Activated naive CD4-positive, alpha-beta T cell treated with anti-CD3 and anti-CD28 coated beads for 36 hours (primary cell): ENCODE measurements around the gene NECTIN4. TPM values are rescaled to one million over a fixed set of nuclear protein-coding genes. Genes with fewer than 3 reads are reported as not detected.
"Not testable (repeated sequence)": the region's sequence is repeated elsewhere in the genome, so short reads cannot be mapped to it uniquely, and the experiment has no call there.

Source experiments
- CTCF ChIA-PET: fragments of 350-600 bp; sonication (Branson Sonifier 250); formaldehyde crosslinking; loops from one replicate; lab custom pipeline; 2021; ENCODE audit warnings: antibody characterized with exemption; lab: Charles Lee
- DNase-seq: peaks from one replicate; pipeline ENCODE4 v3.0.0-alpha.2; 2020
- H3K27ac Mint-ChIP-seq: one replicate; pipeline ENCODE4 v1.8.0; 2021; ENCODE audit warnings: mild to moderate bottlenecking, mixed read lengths
- H3K27me3 Mint-ChIP-seq: one replicate; pipeline ENCODE4 v1.8.0; 2021; ENCODE audit warnings: low read depth, mixed read lengths
- H3K36me3 Mint-ChIP-seq: one replicate; pipeline ENCODE4 v1.8.0; 2021; ENCODE audit warnings: low read depth, mixed read lengths
- H3K4me1 Mint-ChIP-seq: one replicate; pipeline ENCODE4 v1.8.0; 2021; ENCODE audit warnings: low read depth, mixed read lengths
- H3K4me3 Mint-ChIP-seq: one replicate; pipeline ENCODE4 v1.8.0; 2021; ENCODE audit warnings: mild to moderate bottlenecking, moderate library complexity, mixed read lengths
- H3K9me3 Mint-ChIP-seq: one replicate; pipeline ENCODE4 v1.8.0; 2021; ENCODE audit warnings: mixed read lengths
- intact Hi-C: fragments of 100-400 bp; cut with micrococcal nuclease; formaldehyde crosslinking; loops from one replicate; pipeline ENCODE4 v1.15.1; 2023
- total RNA-seq, 2 experiments: library from RNA; stranded (reverse); gene quantifications; one replicate each; pipeline ENCODE4 v1.2.3, GENCODE V29; 2021

NECTIN4 gene
- total RNA-seq, 2 experiments from 2014 or later, result not detected

DNA sequence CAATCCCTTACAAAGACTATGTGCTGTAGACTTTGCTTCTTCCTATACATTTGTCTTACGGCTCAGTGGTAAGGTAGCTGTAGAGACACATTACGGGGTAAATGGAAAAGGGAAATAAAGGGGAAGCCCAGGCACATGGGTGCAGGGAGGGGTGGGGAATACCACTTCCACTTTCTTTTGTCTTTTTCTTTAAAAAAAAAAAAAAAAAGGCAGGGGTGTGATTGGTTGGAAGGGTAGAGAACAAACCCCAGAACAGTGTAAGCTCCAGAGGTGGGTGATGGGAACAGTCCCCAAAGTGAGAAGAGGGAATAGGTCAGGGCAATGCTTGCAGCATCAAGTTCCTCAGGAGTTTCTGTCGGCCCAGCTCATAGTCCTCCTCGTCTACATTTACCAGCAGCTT, 32.5 kb upstream of the NECTIN4 start:
- H3K27ac Mint-ChIP-seq, result peak overlapping the region; percentile 88
- peaks cover 47% of the 10 kb centered on the region for H3K36me3 Mint-ChIP-seq
- H3K4me3 Mint-ChIP-seq, result no peak overlapping the region
- intact Hi-C loops, result no loop called here
- no peaks in the 10 kb centered on the region for H3K9me3 Mint-ChIP-seq
- DNase-seq, result no peak
- CTCF ChIA-PET, result interaction anchor here (0.8 to 2.1 kb wide), 3 partner anchors 11 to 24 kb away, joined by 4 to 11 read pairs (median 5); partner anchors contain the start of gene DEDD
- H3K27me3 Mint-ChIP-seq, result no peaks in the 10 kb centered on the region
- H3K4me1 Mint-ChIP-seq, result peaks cover 43% of the 10 kb centered on the region

DNA sequence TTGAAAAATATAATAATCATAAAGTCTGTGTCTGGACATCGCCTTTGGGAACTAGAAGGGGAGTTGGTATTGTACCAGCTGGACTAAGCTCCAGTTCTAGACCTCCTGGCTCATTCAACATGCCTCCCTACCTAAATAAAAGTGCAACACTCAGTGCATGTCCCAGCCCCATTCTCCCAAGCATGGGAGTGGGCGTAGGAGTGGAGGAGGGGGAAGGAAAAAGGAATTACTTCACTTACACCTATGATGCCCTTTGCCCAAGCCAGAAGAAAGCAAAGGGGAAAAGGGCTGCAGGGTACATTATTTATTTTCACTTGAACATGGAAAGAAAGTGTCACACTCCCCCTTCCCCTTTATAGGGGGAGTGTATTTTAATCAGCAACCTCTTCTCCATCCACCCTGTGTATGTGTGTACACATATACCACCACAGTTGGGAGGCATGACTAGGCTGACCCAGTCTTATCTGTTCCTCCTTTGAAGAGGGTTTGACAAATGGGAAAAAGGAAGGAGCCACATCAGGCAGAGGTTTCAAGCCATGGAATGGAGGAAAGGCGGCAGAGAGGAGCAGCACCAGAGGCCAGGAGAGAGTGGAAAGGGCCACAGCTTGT, 31.8 kb upstream of the NECTIN4 start:
- Mint-ChIP-seq H3K9me3 (no peaks in the 10 kb centered on the region), H3K27ac (peak overlapping the region; percentile 88), H3K27me3 (no peaks in the 10 kb centered on the region), H3K4me1 (peaks cover 46% of the 10 kb centered on the region), H3K4me3 (no peak overlapping the region), H3K36me3 (peaks cover 47% of the 10 kb centered on the region)
- CTCF ChIA-PET, result interaction anchor here (0.8 to 2.1 kb wide), 3 partner anchors 12 to 24 kb away, joined by 4 to 11 read pairs (median 5); partner anchors contain the start of gene DEDD
- intact Hi-C loops, result no loop called here
- DNase-seq, result no peak

DNA sequence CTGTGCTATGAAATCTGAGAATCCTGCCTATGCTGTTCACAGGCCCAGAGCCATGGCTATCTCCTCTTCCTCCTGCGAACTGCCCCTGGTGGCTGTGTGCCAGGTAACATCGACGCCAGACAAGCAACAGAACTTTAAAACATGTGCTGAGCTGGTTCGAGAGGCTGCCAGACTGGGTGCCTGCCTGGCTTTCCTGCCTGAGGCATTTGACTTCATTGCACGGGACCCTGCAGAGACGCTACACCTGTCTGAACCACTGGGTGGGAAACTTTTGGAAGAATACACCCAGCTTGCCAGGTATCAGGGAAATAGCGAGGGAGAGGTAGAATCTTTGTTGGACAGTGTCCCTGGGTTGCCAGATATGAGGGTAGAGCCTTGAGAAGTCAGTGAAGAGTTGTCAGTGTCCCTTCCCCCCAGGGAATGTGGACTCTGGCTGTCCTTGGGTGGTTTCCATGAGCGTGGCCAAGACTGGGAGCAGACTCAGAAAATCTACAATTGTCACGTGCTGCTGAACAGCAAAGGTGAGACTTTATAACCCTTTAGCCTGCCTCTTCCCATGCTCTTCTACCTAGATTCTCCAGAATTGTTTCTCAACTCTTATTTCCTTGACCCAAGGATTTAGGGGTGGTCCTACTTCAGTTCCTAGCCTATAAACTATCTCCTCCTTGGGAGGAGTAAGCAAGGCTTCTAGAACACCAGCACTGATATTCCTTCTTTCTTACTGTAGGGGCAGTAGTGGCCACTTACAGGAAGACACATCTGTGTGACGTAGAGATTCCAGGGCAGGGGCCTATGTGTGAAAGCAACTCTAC, 29.9 kb upstream of the NECTIN4 start:
- CTCF ChIA-PET, result interaction anchor here (0.8 to 1.1 kb wide), 3 partner anchors 13 to 124 kb away, joined by 3 to 9 read pairs (median 5); partner anchors contain the start of gene DEDD
- Mint-ChIP-seq H3K27ac (peak overlapping the region; percentile 88), H3K27me3 (no peaks in the 10 kb centered on the region), H3K4me3 (peak overlapping the region; percentile 92), H3K9me3 (no peaks in the 10 kb centered on the region), H3K36me3 (peaks cover 52% of the 10 kb centered on the region), H3K4me1 (peaks cover 64% of the 10 kb centered on the region)
- DNase-seq, result peak; percentile 86
- intact Hi-C loops, result loop anchor here (1.0 kb wide), 4 partner anchors 13 to 51 kb away; partner anchors contain the start of genes DEDD, PPOX and UFC1

DNA sequence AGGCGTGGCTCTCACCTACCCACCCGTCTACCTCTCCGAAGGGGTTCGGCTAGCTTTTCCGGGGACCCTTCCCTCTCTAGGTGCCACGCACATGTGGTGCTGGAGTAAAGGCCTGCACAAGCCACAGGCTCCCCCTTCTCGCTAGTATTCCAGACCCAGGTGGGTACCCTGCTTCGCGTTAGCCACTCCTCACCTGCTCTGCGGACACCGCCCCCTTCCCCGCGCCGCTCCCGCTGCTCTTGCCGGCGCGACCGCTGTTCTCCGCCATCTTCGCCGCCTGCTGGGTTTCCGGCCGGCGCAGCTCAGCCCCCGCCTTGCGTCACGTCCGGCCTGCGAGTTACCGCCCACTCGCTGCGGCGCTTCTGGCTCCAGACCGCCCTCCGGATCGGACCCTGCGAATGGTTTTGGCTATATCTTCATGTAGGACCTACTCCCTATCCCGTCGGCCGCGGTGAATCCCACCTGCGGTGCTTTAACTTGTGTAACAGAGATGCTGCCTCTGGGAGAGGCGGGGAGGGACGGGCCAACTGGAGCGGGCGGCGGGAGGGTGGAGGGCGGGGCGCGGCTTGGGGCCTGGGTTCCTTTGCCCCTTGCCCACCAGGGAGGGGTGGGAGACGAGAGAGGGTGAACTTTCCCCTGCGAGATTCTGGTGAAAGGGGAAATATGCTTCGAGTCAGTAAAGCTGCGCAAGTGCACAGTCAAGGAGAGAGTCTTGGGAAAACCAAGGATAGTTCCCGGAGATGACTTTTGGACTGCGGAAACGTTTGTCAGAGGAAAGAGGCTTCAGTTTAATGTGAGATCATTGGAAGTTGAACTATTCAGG, 28.6 kb upstream of the NECTIN4 start, which contains the start of the genes NIT1 and PFDN2:
NIT1 (plus strand) TSS at position 347 of the 823 bp plus-strand sequence; CDS start at position 419, 72 bp downstream.
PFDN2 (minus strand) TSS at position 279 of the 823 bp plus-strand sequence; CDS start at position 268, 11 bp downstream.
- intact Hi-C loops, result no loop called here
- peaks cover 77% of the 10 kb centered on the region for H3K4me1 Mint-ChIP-seq
- H3K27ac Mint-ChIP-seq, result peak within 1 kb of the TSS; percentile 88
- CTCF ChIA-PET, result interaction anchor here (0.6 to 1.4 kb wide), 5 partner anchors 13 to 48 kb away, joined by 3 to 8 read pairs (median 3); partner anchors contain the start of genes ARHGAP30 and PPOX
- no peaks in the 10 kb centered on the region for H3K27me3 Mint-ChIP-seq
- H3K4me3 Mint-ChIP-seq, result peak within 1 kb of the TSS; percentile 92
- H3K36me3 Mint-ChIP-seq, result peaks cover 52% of the 10 kb centered on the region
- DNase-seq, result peak; percentile 90
- no peaks in the 10 kb centered on the region for H3K9me3 Mint-ChIP-seq

DNA sequence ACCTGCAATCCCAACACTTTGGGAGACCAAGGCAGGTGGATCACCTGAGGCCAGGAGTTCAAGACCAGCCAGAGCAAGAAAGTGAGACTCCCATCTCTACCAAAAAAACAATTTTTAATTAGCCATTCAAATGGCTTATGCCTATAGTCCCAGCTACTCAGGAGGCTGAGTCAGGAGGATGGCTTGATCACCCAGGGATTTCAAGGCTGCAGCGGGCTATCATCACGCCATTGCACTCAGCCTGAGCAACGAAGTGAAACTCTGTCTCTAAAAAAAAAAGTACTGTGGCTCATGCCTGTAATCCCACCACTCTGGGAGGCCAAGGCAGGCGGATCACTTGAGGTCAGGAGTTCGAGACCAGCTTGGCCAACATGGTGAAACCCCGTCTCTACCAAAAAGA, 26.6 kb upstream of the NECTIN4 start:
- H3K27ac Mint-ChIP-seq, result peak overlapping the region; percentile 77
- not testable (repeated sequence) for DNase-seq, H3K27me3 Mint-ChIP-seq, H3K9me3 Mint-ChIP-seq
- peaks cover 75% of the 10 kb centered on the region for H3K4me1 Mint-ChIP-seq
- intact Hi-C loops, result loop anchor here (1.0 to 2.0 kb wide), 5 partner anchors 16 to 69 kb away; partner anchors contain the start of genes DEDD, PPOX and UFC1
- H3K4me3 Mint-ChIP-seq, result peak overlapping the region; percentile 92
- CTCF ChIA-PET, result interaction anchor here (0.6 to 1.2 kb wide), 5 partner anchors 16 to 1264 kb away, joined by 3 to 4 read pairs (median 3); partner anchors contain the start of gene PPOX
- H3K36me3 Mint-ChIP-seq, result peaks cover 43% of the 10 kb centered on the region

DNA sequence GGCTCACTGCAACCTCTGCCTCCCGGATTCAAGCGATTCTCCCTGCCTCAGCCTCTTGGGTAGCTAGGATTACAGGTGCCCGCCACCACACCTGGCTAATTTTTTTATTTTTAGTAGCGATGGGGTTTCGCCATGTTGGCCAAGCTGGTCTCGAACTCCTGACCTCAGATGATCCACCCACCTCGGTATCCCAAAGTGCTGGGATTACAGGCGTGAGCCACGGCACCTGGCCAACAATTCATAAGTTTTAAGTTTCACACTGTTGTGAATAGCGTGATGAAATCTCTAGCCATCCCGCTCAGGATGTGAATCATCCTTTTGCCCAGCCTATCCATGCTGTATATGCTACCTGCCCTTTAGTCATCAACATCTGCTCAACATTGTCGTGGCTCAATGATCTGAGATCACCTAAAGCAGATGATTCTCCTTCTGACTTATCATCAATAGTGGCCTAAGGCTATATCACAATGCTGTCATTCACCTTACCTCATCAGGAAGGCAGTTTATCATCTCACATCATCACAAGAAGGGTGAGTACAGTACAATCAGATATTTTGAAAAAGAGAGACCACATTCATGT, 25.9 kb upstream of the NECTIN4 start:
- H3K27me3 Mint-ChIP-seq, result no peaks in the 10 kb centered on the region
- H3K4me1 Mint-ChIP-seq, result peaks cover 69% of the 10 kb centered on the region
- CTCF ChIA-PET, result interaction anchor here (1.2 kb wide), 1 partner anchor 16 kb away, joined by 4 read pairs; no protein-coding TSS in a partner anchor
- no peaks in the 10 kb centered on the region for H3K9me3 Mint-ChIP-seq
- intact Hi-C loops, result loop anchor here (1.0 to 2.0 kb wide), 5 partner anchors 17 to 68 kb away; partner anchors contain the start of genes DEDD, PPOX and UFC1
- peak overlapping the region; percentile 92 for H3K4me3 Mint-ChIP-seq
- DNase-seq, result peak; percentile 78
- peaks cover 39% of the 10 kb centered on the region for H3K36me3 Mint-ChIP-seq
- peak overlapping the region; percentile 77 for H3K27ac Mint-ChIP-seq

DNA sequence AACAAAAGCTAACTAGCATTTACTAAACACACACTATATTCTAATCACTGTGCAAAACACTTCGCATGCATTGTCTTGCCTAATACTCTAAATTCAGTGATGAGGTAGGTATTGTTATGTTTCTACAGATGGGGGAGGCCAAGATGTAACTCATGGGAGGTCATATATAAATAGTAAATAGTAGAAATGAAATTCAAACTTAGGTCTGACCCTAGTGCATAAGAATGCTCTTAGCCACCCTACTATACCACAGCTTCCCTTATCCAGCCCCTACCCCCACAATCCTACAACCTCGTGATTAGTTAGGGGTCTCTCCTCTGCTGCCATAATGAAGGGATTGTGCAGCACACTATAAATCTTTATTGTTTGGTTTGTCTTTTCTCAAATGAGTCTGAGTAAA, 25.2 kb upstream of the NECTIN4 start:
- intact Hi-C loops, result loop anchor here (2.0 kb wide), 1 partner anchor 68 kb away; no protein-coding TSS in a partner anchor
- Mint-ChIP-seq H3K4me1 (peaks cover 62% of the 10 kb centered on the region), H3K36me3 (peaks cover 36% of the 10 kb centered on the region), H3K27ac (peak overlapping the region; percentile 52), H3K9me3 (no peaks in the 10 kb centered on the region), H3K4me3 (no peak overlapping the region), H3K27me3 (no peaks in the 10 kb centered on the region)
- no peak for DNase-seq
- CTCF ChIA-PET, result interaction anchor here (0.6 kb wide), 1 partner anchor 1187 kb away, joined by 4 read pairs; no protein-coding TSS in a partner anchor

DNA sequence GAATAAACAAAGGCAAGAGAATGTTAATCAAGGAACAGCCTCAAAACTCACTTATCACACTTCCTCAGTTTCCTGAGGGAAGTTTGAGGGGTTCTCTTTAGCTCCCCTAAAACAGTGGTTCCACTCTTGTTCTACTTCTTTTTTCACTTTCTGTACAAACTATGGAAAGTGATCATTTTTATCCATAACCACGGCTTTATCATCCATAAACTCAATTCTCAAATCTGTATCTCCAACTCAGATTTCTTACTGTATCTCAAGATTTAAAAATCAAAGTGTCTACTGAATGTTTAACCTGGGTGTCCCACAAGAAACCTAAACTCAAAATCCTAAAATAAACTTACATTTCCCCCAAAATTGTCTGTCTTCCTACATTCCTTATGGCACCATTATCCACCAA, 24.6 kb upstream of the NECTIN4 start:
- Mint-ChIP-seq H3K4me3 (no peak overlapping the region), H3K9me3 (no peaks in the 10 kb centered on the region), H3K4me1 (peaks cover 56% of the 10 kb centered on the region), H3K27me3 (no peaks in the 10 kb centered on the region), H3K36me3 (peaks cover 38% of the 10 kb centered on the region), H3K27ac (peak overlapping the region; percentile 52)
- DNase-seq, result no peak
- CTCF ChIA-PET, result no interaction called here
- intact Hi-C loops, result loop anchor here (2.0 kb wide), 1 partner anchor 67 kb away; no protein-coding TSS in a partner anchor

DNA sequence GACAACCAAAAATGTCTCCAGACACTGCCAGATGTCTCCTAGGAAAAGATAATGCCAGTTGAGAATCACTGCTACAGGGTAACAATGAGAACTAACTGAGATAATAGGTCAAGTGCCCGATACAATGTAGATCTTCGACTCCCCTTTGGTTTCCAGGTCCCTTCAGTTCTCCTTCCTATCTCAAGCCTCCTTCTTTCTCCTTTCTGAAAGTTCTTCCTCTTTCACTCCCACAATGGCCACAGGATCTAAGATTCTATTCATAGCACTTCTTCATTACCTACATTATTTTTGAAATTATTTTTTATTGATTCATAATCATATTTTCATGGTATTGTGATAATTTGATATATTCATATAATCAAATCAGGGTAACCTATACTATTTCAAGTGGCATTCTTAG, 22.2 kb upstream of the NECTIN4 start:
- Mint-ChIP-seq H3K4me3 (no peak overlapping the region), H3K4me1 (peaks cover 49% of the 10 kb centered on the region), H3K27me3 (no peaks in the 10 kb centered on the region), H3K9me3 (no peaks in the 10 kb centered on the region), H3K36me3 (peaks cover 39% of the 10 kb centered on the region), H3K27ac (no peak overlapping the region)
- DNase-seq, result no peak
- intact Hi-C loops, result no loop called here
- CTCF ChIA-PET, result interaction anchor here (1.0 to 1.9 kb wide), 4 partner anchors 14 to 32 kb away, joined by 3 to 16 read pairs (median 4); partner anchors contain the start of gene KLHDC9

DNA sequence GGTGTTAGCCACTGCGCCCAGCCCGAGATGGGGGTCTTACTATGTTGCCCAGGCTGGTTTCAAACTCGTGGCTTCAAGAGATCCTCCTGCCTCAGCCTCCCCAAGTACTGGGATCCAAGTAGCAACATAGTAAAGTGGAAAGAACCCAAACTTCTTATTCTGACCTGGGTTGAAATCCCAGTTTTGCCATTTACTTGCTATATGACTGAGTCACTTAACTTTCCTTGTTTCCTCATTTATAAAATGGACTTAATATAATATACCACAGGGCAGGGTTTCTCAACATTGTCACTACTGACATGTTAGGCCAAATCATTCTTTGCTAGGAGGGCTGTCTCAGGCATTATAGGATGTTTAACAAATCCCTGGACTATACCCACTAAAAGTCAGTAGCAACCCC, 21.8 kb upstream of the NECTIN4 start:
- intact Hi-C loops, result no loop called here
- peaks cover 38% of the 10 kb centered on the region for H3K36me3 Mint-ChIP-seq
- H3K4me3 Mint-ChIP-seq, result no peak overlapping the region
- H3K9me3 Mint-ChIP-seq, result no peaks in the 10 kb centered on the region
- CTCF ChIA-PET, result interaction anchor here (1.9 kb wide), 1 partner anchor 14 kb away, joined by 16 read pairs; the partner anchor contains the start of gene KLHDC9
- H3K27me3 Mint-ChIP-seq, result no peaks in the 10 kb centered on the region
- DNase-seq, result no peak
- no peak overlapping the region for H3K27ac Mint-ChIP-seq
- peaks cover 48% of the 10 kb centered on the region for H3K4me1 Mint-ChIP-seq

DNA sequence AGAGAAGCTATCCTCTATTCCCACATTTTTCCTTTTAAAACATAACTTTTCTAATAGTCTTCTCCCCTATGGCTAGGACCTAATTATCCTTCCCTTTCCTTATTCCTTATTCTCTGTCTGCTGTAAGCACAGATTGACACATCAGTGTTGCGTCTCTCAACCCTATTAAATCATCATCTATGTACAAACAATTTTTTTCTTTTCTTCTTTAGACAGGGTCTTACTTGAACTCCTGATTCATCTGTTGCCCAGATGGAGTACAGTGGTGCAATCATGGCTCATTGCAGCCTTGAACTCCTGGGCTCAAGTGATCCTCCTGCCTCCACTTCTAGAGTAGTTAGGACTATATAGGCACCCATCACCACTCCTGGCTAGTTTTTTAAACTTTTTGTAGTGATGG, 17.1 kb upstream of the NECTIN4 start:
- H3K9me3 Mint-ChIP-seq, result no peaks in the 10 kb centered on the region
- DNase-seq, result no peak
- CTCF ChIA-PET, result interaction anchor here (0.6 to 2.1 kb wide), 2 partner anchors 109 to 786 kb away, joined by 4 to 8 read pairs; no protein-coding TSS in a partner anchor
- intact Hi-C loops, result no loop called here
- H3K36me3 Mint-ChIP-seq, result peaks cover 32% of the 10 kb centered on the region
- H3K4me1 Mint-ChIP-seq, result peaks cover 21% of the 10 kb centered on the region
- no peak overlapping the region for H3K27ac Mint-ChIP-seq
- H3K4me3 Mint-ChIP-seq, result no peak overlapping the region
- H3K27me3 Mint-ChIP-seq, result no peaks in the 10 kb centered on the region
